Transverse colon (tissue), 4 donors: Measurements from ENCODE around the gene ACLY. TPM values are rescaled to one million over a fixed set of nuclear protein-coding genes. Genes with fewer than 3 reads are reported as not detected.

ENCODE experiments used
- DNase-seq: peaks from one replicate; pipeline ENCODE4 v3.0.0-alpha.2; 2019
- H3K27ac ChIP-seq, 4 donors: fragments of 200-600 bp; sonication (generic); 2 replicates each; pipeline ENCODE4 v1.5.1; 2016 to 2018; ENCODE audit warnings: inconsistent platforms in 4 of 4
- H3K27me3 ChIP-seq: fragments of 200-600 bp; sonication (generic); 2 replicates; pipeline ENCODE4 v1.5.1; 2017; ENCODE audit warnings: inconsistent platforms
- H3K36me3 ChIP-seq, 4 donors: fragments of 200-600 bp; sonication (generic); 2 replicates each; pipeline ENCODE4 v1.5.1; 2017 to 2019; ENCODE audit warnings: inconsistent platforms in 4 of 4
- H3K4me1 ChIP-seq, 4 donors: fragments of 200-600 bp; sonication (generic); 2 replicates each; pipeline ENCODE4 v1.5.1; 2017 to 2020; ENCODE audit warnings: inconsistent platforms in 4 of 4
- H3K4me3 ChIP-seq, 4 donors: fragments of 200-600 bp; sonication (generic); 1 replicate in 1 of 4; 2 replicates in 3 of 4; pipeline versions ENCODE4 v1.5.1 to v1.6.1; 2017 to 2019; ENCODE audit warnings: inconsistent platforms in 4 of 4
- H3K9me3 ChIP-seq, 2 donors: fragments of 200-600 bp; sonication (generic); 2 replicates each; pipeline ENCODE4 v1.5.1; 2017 to 2019; ENCODE audit warnings: inconsistent platforms in 2 of 2
- CTCF ChIP-seq, 5 experiments: fragments of 200-600 bp in 3 of 5; fragments of 450-650 bp in 2 of 5; sonication (generic) in 3 of 5; IDR thresholded peaks; 1 replicate in 2 of 5; 2 replicates in 3 of 5; pipeline ENCODE4 v1.5.1; 2016 to 2017; ENCODE audit warnings: antibody characterized with exemption in 5 of 5, inconsistent platforms in 3 of 5, mild to moderate bottlenecking in 2 of 5, moderate library complexity in 1 of 5
- EP300 ChIP-seq: sonication (generic); formaldehyde crosslinking; IDR thresholded peaks from one replicate; pipeline ENCODE4 v1.6.1; 2017; ENCODE audit warnings: antibody characterized with exemption, low read depth
- POLR2A ChIP-seq: fragments of 450-650 bp; IDR thresholded peaks from one replicate; pipeline ENCODE4 v1.6.1; 2016; ENCODE audit warnings: antibody characterized with exemption, mild to moderate bottlenecking, moderate library complexity
- POLR2AphosphoS5 ChIP-seq, 3 donors: sonication (generic); formaldehyde crosslinking; IDR thresholded peaks; one replicate each; pipeline ENCODE4 v1.6.1; 2016; ENCODE audit warnings: antibody characterized with exemption in 3 of 3
- WGBS, 2 donors: methylation state at CpG; one replicate each; pipeline ENCODE4 v1.1.5; 2018; ENCODE audit warnings: low coverage in 1 of 2; 5-methylcytosine and 5-hydroxymethylcytosine counted together
- in situ Hi-C, 4 donors: fragments of 200-750 bp; cut with MboI; loops; one replicate each; pipeline versions ENCODE4 v1.15.0 to v1.15.1; 2017; ENCODE audit warnings: low sequenced_read_pairs in 3 of 4, low pct_ligation_motif_present in 1 of 4, low pct_unique_long_range_greater_than_20kb in 1 of 4
- intact Hi-C: fragments of 100-400 bp; cut with DNase I; formaldehyde crosslinking; loops from one replicate; pipeline ENCODE4 v1.15.1; 2023; ENCODE audit warnings: low total_unique reads
- total RNA-seq, 4 donors: library from RNA; depleted of rRNA; stranded (reverse); fragments of >200 nt; gene quantifications; one replicate each; pipeline ENCODE4 v1.1.0, GENCODE V29; 2016

Gene ACLY
- total RNA-seq, 4 donors from 2014 or later, result 39.2 to 69.2 (median 51.9) TPM

- Histone ChIP-seq H3K27me3 (no peaks in the 10 kb centered on the region), H3K36me3 (no peaks in the 10 kb centered on the region), H3K4me1 (no peaks in the 10 kb centered on the region), H3K27ac (no peak overlapping the region), H3K4me3 (no peak overlapping the region), H3K9me3 (no peaks in the 10 kb centered on the region)
- WGBS, 2 donors, result 87 to 89% methylated on average over 4 to 7 of the region's 7 CpGs
- in situ Hi-C loops, result no loop called here
- DNase-seq, result no peak
- TF ChIP-seq CTCF (IDR thresholded peaks at IDR 0.05) (no peak), POLR2AphosphoS5 (IDR thresholded peaks at IDR 0.05) (no peak), POLR2A (no peak), EP300 (no peak)
- intact Hi-C loops, result no loop called here
Observed at GRCh38 chr17:41823580-41823979, 95.2 kb downstream of the ACLY start.

GRCh38 chr17:41823141-41823524, 95.6 kb downstream of the ACLY start:
- no peak for TF ChIP-seq POLR2AphosphoS5 (IDR thresholded peaks at IDR 0.05)
- H3K36me3 ChIP-seq, result no peaks in the 10 kb centered on the region
- H3K27me3 ChIP-seq, result no peaks in the 10 kb centered on the region
- no peaks in the 10 kb centered on the region for H3K4me1 ChIP-seq
- no peak overlapping the region for H3K4me3 ChIP-seq
- no peaks in the 10 kb centered on the region for H3K9me3 ChIP-seq
- no peak for DNase-seq
- H3K27ac ChIP-seq, result no peak overlapping the region
- in situ Hi-C loops (no loop called here), intact Hi-C loops (no loop called here)
- WGBS, 2 donors, result 100% methylated on average over 1 of the region's 1 CpG; no CpG with 5 or more reads in 1 of the 2 donors

- TF ChIP-seq POLR2AphosphoS5 (IDR thresholded peaks at IDR 0.05), result no peak
- TF ChIP-seq POLR2A, result no peak
- no peak for TF ChIP-seq CTCF (IDR thresholded peaks at IDR 0.05)
- no peak for TF ChIP-seq EP300
- intact Hi-C loops, result no loop called here
- Histone ChIP-seq H3K4me1 (no peaks in the 10 kb centered on the region), H3K9me3 (no peaks in the 10 kb centered on the region), H3K27me3 (no peaks in the 10 kb centered on the region), H3K27ac (no peak overlapping the region), H3K36me3 (no peaks in the 10 kb centered on the region), H3K4me3 (no peak overlapping the region)
- in situ Hi-C loops, result no loop called here
- no peak for DNase-seq
- WGBS, 2 donors, result 57 to 72% methylated on average over 1 to 12 of the region's 12 CpGs
Observed at GRCh38 chr17:41822216-41823140, 96.3 kb downstream of the ACLY start.

GRCh38 chr17:41821776-41822175, 97.0 kb downstream of the ACLY start:
- Histone ChIP-seq H3K9me3 (no peaks in the 10 kb centered on the region), H3K27me3 (no peaks in the 10 kb centered on the region)

More at GRCh38 chr17:41821776-41822175, 97.0 kb downstream of the ACLY start:
- no peak for DNase-seq
- intact Hi-C loops (no loop called here), in situ Hi-C loops (no loop called here)
- Histone ChIP-seq H3K27ac (no peak overlapping the region), H3K4me3 (no peak overlapping the region), H3K36me3 (no peaks in the 10 kb centered on the region), H3K4me1 (no peaks in the 10 kb centered on the region)
- 77 to 81% methylated on average over 7 to 14 of the region's 14 CpGs for WGBS, 2 donors
- TF ChIP-seq POLR2A (no peak), CTCF (IDR thresholded peaks at IDR 0.05) (no peak), POLR2AphosphoS5 (IDR thresholded peaks at IDR 0.05) (no peak), EP300 (no peak)
